Measurements from ENCODE around the gene SMURF2.
A peak's percentile ranks its signal among the peaks of the same experiment; 100 is the strongest.
"Not testable (repeated sequence)": the region's sequence is repeated elsewhere in the genome, so short reads cannot be mapped to it uniquely, and the experiment has no call there.

SMURF2 gene

DNA sequence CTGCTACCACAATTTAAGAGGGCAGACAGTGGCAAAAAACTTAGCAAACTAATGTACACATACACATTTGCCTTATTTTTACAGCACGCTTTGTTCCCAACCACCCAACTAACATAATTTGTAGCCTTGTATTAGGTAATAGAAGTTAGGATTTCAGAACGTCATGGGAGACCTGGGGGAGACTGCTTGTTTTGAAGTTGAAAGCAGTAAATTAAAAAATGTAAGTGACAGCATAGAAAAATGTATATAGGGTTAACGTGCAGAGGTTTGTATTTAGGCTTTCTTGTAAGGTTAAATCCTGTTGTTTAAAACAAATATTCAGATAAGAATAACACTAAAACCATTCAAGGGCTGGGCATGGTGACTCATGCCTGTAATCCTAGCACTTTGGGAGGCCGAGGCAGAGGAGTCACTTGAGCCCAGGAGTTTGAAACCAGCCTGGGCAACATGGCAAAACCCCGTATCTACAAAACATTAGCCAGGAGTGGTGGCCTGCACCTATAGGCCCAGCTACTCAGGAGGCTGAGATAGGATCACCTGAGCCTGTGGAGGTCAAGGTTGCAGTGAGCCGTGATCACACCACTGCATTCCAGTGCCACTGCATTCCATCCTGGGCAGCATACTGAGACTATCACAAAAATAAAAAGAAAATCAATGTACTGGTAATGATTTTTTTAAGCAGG is 2.3 kb upstream of the SMURF2 start:
- not testable (repeated sequence) for DNase-seq

- not testable (repeated sequence) for DNase-seq
Measured at GRCh38 chr17:64663836-64664235, 1.7 kb upstream of the SMURF2 start.

GRCh38 chr17:64662774-64663367 is 764 bp upstream of the SMURF2 start:
- DNase-seq: no peak

DNA sequence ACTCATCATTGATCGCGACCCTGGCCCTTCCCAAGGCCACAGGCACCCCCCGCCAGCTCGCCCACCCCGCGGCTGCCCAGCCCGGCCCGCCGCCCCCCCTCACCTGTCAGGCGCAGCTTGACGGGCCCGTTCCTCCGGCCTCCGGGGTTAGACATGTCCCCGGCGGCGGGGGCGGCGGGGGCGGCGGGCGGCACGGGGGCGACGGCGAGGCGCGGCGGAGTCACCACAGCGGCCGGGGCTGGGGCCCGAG is 456 bp downstream of the SMURF2 start:
- DNase-seq: peak; percentile 43

DNA sequence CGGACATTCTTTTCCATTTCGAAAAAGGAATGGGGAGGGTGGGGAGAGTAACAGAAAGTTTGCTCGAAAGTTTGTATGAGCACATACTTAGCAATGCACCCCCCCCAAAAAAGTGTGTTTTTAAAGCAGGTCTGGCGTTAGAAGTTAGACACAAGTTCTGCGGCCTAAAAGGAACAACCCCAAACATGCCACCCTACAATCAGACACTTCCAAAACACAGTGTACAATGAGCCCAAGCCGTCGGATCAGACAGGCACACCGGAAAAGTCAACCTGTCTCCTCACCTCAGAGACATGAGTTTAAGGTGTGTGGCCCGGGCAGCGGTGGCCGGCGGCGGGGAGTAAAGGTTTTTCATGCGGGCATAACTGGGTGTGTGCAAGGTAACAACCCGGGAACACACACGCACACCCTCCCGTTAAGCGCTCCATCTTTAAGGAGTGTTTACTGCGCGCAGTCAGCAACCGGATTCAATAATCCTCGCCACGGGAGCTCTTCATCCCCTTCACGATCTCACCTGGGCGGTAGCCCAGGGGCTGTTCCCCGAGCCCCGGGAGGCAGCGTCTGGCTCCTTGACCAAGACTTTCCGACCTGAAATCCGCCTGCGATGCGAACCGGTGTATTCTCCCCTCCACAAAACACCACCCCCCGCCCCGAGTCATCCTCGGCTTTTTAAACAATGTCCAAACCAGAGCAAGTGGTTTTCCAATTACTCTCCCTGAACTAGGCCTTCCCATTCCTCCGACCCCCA is 955 bp downstream of the SMURF2 start:
- peak; percentile 33 for DNase-seq

DNA sequence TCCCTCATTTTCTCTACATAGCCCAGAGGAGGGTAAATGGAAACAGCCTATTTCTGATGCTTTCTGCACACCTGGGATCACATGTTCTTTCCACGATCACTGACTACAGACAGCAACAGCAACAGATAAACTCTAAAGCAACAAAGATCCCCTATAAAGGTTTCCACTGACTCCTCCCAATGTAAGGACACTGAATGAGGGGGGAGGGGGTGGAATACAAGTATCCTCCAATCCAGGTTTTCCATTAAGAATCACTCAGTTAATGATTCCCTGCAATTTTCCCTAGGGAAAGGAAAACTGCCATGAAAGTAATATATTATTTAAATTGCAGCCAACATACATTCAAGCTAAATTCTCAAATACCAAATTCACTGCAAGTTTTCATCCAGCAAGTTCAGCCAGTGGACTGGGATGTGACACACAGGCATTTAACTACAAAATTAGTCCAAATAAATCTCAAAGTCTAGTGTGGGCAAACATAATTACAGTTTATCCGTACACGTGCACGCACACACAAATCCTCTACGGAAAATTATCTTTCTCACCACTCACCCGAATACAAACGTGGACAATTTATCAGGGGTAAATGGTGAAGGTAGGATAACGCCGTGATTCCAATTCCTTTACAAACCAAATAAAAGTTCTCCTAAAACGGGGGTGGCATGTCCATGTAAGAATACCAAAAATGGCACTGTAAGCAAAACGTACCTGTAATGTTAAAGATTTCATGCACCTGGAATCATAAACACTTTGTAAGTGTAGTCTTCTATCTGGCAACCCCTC is 1.7 kb downstream of the SMURF2 start:
- DNase-seq: not testable (repeated sequence)

- DNase-seq: no peak
Measured at GRCh38 chr17:64658931-64659330, 3.2 kb downstream of the SMURF2 start.

DNA sequence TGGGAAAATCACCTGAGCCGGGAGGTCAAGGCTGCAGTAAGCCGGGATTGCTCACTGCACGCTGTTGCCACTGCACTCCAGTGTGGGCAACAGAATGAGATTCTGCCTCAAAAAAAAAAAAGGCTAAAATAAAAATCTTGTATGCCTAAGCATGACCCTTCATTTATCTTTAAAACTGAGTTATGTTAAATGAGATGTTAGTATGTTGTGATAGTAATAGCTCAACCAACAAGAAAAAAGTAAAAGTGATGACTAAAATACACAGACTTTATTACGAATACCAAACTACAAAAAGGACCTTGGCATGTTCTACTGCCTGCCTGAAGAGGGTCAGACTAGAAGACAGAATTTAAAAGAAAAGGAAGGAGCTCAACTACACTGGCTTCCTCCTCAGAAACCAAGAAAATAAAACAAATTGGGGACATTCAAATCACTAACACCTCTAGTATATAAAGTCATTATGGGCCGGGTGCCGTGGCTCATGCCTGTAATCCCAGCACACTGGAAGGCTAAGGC is 4.4 kb downstream of the SMURF2 start:
- DNase-seq: no peak

GRCh38 chr17:64655704-64656103 is 6.4 kb downstream of the SMURF2 start:
- no peak for DNase-seq

DNA sequence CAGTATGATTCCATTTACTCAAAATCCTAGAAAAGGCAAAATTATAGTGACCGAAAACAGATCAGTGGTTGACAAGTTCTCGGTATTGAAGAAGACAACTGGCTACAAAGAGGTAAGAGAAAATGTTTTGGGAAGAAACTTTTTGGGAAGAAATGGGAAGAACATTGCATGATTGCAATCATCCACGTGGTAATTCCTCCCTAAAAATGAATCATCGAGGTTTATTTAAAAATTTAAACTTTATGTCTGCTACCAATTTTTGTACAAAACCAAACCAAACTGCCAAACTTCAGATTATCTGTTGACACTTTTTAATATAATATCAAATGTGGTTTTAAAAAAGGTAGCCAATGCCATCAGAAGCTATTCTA is 8.1 kb downstream of the SMURF2 start:
- DNase-seq: no peak

DNA sequence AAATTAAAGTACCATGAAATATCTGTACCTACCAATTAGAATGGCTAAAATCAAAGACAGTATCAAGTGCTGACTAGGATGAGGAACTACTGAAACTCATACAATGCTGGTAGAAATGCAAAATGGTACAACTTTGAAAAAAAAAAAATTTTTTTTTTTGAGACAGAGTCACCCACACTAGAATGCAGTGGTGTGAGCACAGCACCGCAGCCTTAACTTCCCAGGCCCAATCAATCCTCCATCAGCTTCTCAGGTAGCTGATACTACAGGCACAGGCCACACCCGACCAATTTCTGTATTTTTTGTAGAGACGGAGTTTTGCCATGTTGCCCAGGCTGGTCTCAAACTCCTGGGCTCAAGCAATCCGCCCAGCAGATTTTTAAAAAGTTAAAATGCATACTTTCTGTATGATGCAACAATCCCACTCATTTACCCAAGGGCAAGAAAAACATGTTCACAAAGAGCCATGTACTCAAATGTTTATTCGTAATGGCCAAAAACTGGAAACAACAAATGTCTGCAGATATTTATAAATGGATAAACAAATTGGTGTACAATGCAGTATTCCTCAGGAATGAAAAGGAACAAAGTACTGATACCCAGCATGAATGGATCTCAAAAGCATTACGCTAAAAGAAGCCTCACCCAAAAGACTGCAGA is 8.7 kb downstream of the SMURF2 start:
- DNase-seq: no peak

GRCh38 chr17:64651889-64652288 is 10.2 kb downstream of the SMURF2 start:
- DNase-seq: no peak

DNA sequence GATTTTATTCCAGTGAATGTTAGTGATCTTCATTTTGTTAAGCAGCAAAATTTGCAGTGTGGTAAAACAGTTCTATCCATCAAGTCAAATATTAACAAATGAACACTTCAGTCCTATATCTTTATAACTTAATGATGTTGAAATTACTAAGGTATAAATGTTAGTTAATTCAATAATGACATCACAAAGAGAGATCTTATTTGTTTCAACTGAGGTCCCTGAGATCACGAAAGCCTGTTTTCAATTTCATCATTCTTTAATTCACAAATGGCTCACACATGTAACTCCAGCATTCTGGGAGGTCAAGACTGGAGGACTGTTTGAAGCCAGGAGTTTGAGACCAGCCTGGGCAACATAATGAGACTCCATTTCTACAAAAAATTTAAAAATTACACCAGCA is 13.9 kb downstream of the SMURF2 start:
- no peak for DNase-seq

- DNase-seq: no peak
Measured at GRCh38 chr17:64647817-64648216, 14.3 kb downstream of the SMURF2 start.

DNA sequence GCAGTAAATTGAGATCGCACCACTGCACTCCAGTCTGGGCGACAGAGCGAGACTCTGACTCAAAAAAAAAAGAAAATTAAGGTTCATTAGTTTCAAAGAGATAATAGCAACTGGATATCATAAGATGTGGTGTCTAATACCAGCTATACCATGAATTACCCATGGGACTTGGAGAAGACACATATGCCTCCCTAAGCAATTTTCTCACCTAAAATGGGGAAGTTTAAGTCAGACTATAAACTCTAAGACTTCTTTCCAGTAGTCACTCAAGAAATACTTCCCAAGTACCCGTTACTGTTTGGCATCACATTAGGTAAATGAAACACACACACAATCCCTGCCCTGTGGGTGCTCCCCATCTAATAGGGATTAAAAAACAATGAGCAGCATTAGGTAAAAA is 22.6 kb downstream of the SMURF2 start:
- DNase-seq: no peak

DNA sequence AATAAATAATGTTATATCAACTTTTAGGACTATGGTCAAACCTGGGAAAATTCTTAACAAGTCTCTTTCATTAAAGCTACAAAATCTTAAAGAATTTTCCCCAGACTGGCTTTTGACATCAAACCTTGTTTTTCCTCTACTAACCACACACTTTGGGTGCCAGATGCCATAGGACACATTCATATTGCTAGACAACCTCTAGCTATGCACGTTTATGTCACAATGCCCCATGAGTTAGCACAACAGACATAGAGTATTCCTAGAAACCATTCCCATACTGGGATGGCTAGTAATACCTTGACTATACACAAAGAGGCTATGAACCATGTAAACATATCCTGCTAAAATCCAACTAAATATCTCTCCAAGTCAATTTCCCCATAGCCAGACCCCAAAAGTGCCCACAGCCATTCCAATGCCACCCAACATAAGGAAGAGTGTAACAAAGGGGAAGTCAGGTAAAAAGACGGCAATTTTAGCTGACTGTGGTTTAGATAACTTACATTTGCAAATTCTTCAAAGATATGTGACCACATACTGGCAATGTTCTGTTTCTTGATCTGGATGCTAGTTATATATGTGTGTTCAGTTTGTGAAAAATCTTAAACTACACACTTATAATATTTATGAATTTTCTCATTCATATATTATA is 23.4 kb downstream of the SMURF2 start:
- DNase-seq: no peak

- DNase-seq: no peak
Measured at GRCh38 chr17:64635647-64636305, 26.3 kb downstream of the SMURF2 start.

- DNase-seq: no peak
Measured at GRCh38 chr17:64634218-64634617, 27.9 kb downstream of the SMURF2 start.

DNA sequence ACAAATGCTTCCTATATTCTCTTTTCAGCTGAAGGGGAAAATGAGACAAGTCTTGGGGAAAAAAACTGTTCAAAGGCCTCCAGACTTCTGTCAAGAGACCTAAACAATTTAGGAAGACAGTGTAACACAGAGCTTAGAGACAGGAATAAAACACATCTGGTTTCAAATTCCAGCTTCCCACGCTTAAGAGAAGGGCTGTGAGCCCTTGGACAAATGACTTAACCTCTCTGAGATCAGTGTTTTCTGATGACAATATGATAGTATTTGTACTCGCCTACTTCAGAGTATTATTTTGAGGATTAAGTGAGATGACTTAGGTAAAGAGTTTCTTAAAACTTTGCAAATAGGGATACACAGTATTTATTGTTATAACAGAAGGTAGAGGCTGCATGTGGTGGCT is 29.5 kb downstream of the SMURF2 start:
- DNase-seq: no peak

DNA sequence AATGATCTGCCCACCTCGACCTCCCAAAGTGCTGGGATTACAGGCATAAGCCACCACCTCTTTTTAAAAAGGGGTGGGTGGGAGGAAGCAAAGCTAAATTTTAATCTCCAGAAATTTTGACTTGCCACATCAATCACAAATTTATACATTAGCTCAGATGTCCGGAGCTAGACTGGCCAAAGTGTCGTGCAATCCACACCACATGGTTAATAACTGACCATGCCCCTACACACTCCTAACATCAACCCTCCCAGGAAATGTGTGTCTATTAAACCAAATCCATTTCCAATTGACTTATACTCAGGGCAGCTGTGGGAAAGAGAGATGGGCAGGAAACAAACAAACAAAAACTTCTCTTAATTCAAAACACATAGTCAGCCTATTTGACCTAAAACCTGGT is 29.9 kb downstream of the SMURF2 start:
- no peak for DNase-seq

DNA sequence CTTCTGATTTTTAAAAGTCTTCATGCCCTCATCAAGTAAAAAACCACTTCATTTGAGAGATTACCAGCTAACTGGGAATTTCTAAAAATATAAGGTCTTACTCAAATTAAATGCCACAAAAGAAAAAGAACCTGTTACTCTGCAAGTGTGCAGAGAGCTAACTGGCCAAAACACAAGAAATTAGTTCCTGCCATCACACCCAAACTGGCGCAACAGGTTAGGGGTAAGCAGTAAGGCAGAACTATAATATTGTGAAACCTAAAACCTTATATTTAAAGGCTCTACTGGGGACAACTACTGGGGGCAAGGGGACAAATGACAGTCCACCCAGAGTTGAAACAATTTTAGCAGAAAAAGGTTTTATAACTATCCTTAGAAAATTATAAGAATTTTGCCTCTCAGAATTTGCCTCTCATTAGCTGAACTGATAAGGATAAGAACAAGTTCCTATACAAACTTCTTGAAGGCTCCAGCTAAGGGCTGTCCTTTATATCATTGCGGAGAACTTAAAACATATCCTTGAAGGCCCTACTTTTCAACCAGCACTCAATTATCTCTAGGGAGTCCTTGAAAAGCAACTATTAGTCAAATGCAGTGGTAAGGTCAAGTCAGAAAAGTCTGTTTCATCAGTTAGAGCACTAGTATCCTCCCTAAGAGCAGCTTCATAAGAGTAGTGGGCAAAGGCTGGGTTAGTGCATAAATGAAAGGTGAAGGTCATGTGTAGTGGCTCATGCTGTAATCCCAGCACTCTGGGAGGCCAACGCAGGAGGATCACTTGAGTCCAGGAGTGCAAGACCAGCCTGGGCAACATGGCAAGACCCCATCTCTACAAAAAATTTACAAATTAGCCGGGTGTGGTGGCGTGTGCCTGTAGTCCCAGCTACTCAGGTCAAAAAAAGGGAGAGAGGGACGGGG is 31.5 kb downstream of the SMURF2 start:
- DNase-seq: no peak
